Measurements from ENCODE around the gene AP5S1. TPM values are rescaled to one million over a fixed set of nuclear protein-coding genes. Genes with fewer than 3 reads are reported as not detected.

Gene AP5S1
- total and polyA plus RNA-seq, 9 of the 15 experiments (the other 6 are each of a cell fraction or from before 2014, with no cell fraction given): 2.6 to 8.8 (median 4.4) TPM

- TF ChIP-seq RBFOX2 (IDR thresholded peaks at IDR 0.05; ENCODE audit: low read depth, low read length): peak; percentile 77
These were observed 34.2 kb upstream of the AP5S1 start (continued) for GRCh38 chr20:3786126-3786484.

- Histone ChIP-seq H3K9ac (ENCODE audit: insufficient read depth in 1 of 2, low read depth in 2 of 2, low read length in 2 of 2) (peak within 1 kb of the TSS; percentile 60 to 93), H3K27ac (ENCODE audit: extremely low read depth, low read depth, low read length) (peak within 1 kb of the TSS; percentile 72), H4K20me1 (replicated peaks; ENCODE audit: control insufficient read depth, insufficient read depth, low read length) (peaks cover 6% of the 10 kb centered on the region), H3K27me3 (ENCODE audit: control insufficient read depth in 2 of 2, insufficient read depth in 2 of 2, low read length in 2 of 2) (no peaks in the 10 kb centered on the region), H3K9me1 (ENCODE audit: control insufficient read depth, insufficient read depth, low read length) (no peaks in the 10 kb centered on the region), H3K4me2 (ENCODE audit: insufficient read depth, low read length) (peak within 1 kb of the TSS; percentile 86), H2AFZ (ENCODE audit: low read depth, low read length) (peak within 1 kb of the TSS; percentile 82), H3K4me1 (replicated peaks in 1 of 2; ENCODE audit: control insufficient read depth in 2 of 2, insufficient read depth in 2 of 2, low read length in 2 of 2) (peaks cover 8 to 29% of the 10 kb centered on the region in 2 experiments; a peak in 3 of 5 replicates), H3K79me2 (ENCODE audit: control insufficient read depth, insufficient read depth, low read length) (peaks cover 31% of the 10 kb centered on the region), H3K4me3 (peak within 1 kb of the TSS; percentile 58), H3K36me3 (ENCODE audit: control insufficient read depth, insufficient read depth, low read length) (peaks cover 21% of the 10 kb centered on the region; the same call in 1 of the 3 replicates), H3K9me3 (replicated peaks; ENCODE audit: control insufficient read depth, insufficient read depth, low read depth, low read length) (no peaks in the 10 kb centered on the region)
- intact Hi-C loops (cut with micrococcal nuclease) (loop anchor here (2.0 to 10.0 kb wide), 4 partner anchors 34 to 408 kb away; partner anchors contain the start of genes AP5S1 and MAVS), in situ Hi-C loops (cut with MboI) (no loop called here)
- WGBS (ENCODE audit: insufficient coverage, low coverage, missing lambda C conversion rate): 30% methylated on average over 8 of the region's 70 CpGs
- ChIA-PET CTCF (ENCODE audit: low intra/inter-chr PET ratio) (interaction anchor here (0.6 to 3.4 kb wide), 7 partner anchors 8 to 406 kb away, joined by 3 to 12 read pairs (median 6); partner anchors contain the start of gene AP5S1), POLR2A (interaction anchor here (0.6 to 1.5 kb wide), 3 partner anchors 9 to 59 kb away, joined by 3 to 4 read pairs (median 3); no protein-coding TSS in a partner anchor)
- ATAC-seq: peak; percentile 93
- no TSS peak for BruUV-seq (replicated peaks)
- FAIRE-seq: no peak
- peak; percentile 85 to 91 (median 87) for DNase-seq (ENCODE audit: extremely low read depth in 1 of 4, low spot score in 3 of 4)
- TF ChIP-seq ARID3B (CRISPR knock-in tag; IDR thresholded peaks at IDR 0.05; ENCODE audit: borderline replicate concordance) (no peak), TOE1 (IDR thresholded peaks at IDR 0.05; ENCODE audit: borderline replicate concordance) (no peak), TOE1 (CRISPR knock-in tag; IDR thresholded peaks at IDR 0.05; ENCODE audit: borderline replicate concordance, low read depth) (no peak), POLR2G (IDR thresholded peaks at IDR 0.05; ENCODE audit: low read depth, low read length) (no peak; the same call in none of the 2 replicates), RB1 (IDR thresholded peaks at IDR 0.05; ENCODE audit: low read depth) (peak; percentile 65; the same call in 1 of the 2 replicates), ZBTB9 (CRISPR knock-in tag; IDR thresholded peaks at IDR 0.05) (no peak), TAF1 (IDR thresholded peaks at IDR 0.05; ENCODE audit: control insufficient read depth, extremely low read depth, insufficient read depth, low read length, severe bottlenecking) (no peak), GABPB1 (CRISPR knock-in tag; IDR thresholded peaks at IDR 0.05) (no peak), MAZ (CRISPR knock-in tag; conservative IDR thresholded peaks at IDR 0.05 in 1 of 2, IDR thresholded peaks at IDR 0.05 in 1 of 2) (peak; percentile 63 to 84), E2F6 (IDR thresholded peaks at IDR 0.05; ENCODE audit: borderline replicate concordance in 1 of 2, extremely low read depth in 1 of 2, insufficient read depth in 1 of 2, insufficient read length in 1 of 2, low read depth in 1 of 2, low read length in 1 of 2, poor library complexity in 1 of 2, severe bottlenecking in 1 of 2) (peak in 1 of 2 experiments; percentile 83), RBM17 (IDR thresholded peaks at IDR 0.05; ENCODE audit: borderline replicate concordance, low read depth, low read length) (no peak), ZKSCAN1 (IDR thresholded peaks at IDR 0.05; ENCODE audit: low read depth, low read length) (no peak)
These were observed 33.6 kb upstream of the AP5S1 start, which contains the start of gene CENPB for GRCh38 chr20:3786665-3787323. Gene CENPB, minus strand, starts transcription at chr20:3786740. Its CDS starts 257 bp downstream, at chr20:3786483.

All from K562 (cell line).